Dendritic cell treated with granulocyte-macrophage colony-stimulating factor and Interleukin-4, amounts not matched to agents 40 ng/mL and 50 ng/mL, for 4 days (primary cell): Measurements from ENCODE around the gene RBM23.
"Not testable (repeated sequence)": the region's sequence is repeated elsewhere in the genome, so short reads cannot be mapped to it uniquely, and the experiment has no call there.

ENCODE experiments used
- H3K27ac Mint-ChIP-seq: one replicate; pipeline ENCODE4 v1.8.0; 2022; ENCODE audit warnings: mild to moderate bottlenecking, mixed read lengths
- H3K27me3 Mint-ChIP-seq: one replicate; pipeline ENCODE4 v1.8.0; 2022; ENCODE audit warnings: mild to moderate bottlenecking, mixed read lengths
- H3K36me3 Mint-ChIP-seq: one replicate; pipeline ENCODE4 v1.8.0; 2022; ENCODE audit warnings: low read depth, mixed read lengths
- H3K4me1 Mint-ChIP-seq: one replicate; pipeline ENCODE4 v1.8.0; 2022; ENCODE audit warnings: low read depth, mixed read lengths
- H3K4me3 Mint-ChIP-seq: one replicate; pipeline ENCODE4 v1.8.0; 2022; ENCODE audit warnings: mild to moderate bottlenecking, moderate library complexity, mixed read lengths
- H3K9me3 Mint-ChIP-seq: one replicate; pipeline ENCODE4 v1.8.0; 2022; ENCODE audit warnings: mixed read lengths
- intact Hi-C: fragments of 100-400 bp; cut with micrococcal nuclease; formaldehyde crosslinking; loops from one replicate; pipeline ENCODE4 v1.15.0; 2022

The RBM23 gene

GRCh38 chr14:22875748-22876319 lies 43.1 kb downstream of the RBM23 start:
- Mint-ChIP-seq H3K4me3 (no peak overlapping the region), H3K9me3 (no peaks in the 10 kb centered on the region), H3K36me3 (peaks cover 76% of the 10 kb centered on the region), H3K4me1 (peaks cover 19% of the 10 kb centered on the region), H3K27me3 (no peaks in the 10 kb centered on the region), H3K27ac (no peak overlapping the region)
- intact Hi-C loops, result no loop called here

DNA sequence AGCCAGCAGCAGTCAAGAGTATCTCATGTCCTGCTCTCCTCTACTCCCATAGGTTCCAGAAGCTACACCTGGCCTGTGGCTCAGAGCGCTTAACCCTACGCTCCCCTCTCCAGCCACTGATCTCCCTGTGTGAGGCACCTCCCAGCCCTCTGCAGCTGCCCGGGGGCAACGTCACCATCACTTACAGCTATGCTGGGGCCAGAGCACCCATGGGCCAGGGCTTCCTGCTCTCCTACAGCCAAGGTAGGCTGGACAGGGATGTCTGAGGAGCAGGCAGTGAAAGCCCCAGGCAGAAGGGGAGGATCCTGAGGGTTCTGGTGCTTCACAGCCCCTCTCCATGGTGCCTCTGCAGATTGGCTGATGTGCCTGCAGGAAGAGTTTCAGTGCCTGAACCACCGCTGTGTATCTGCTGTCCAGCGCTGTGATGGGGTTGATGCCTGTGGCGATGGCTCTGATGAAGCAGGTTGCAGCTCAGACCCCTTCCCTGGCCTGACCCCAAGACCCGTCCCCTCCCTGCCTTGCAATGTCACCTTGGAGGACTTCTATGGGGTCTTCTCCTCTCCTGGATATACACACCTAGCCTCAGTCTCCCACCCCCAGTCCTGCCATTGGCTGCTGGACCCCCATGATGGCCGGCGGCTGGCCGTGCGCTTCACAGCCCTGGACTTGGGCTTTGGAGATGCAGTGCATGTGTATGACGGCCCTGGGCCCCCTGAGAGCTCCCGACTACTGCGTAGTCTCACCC lies 43.8 kb downstream of the RBM23 start:
- Mint-ChIP-seq H3K4me1 (peaks cover 19% of the 10 kb centered on the region), H3K9me3 (no peaks in the 10 kb centered on the region), H3K27me3 (no peaks in the 10 kb centered on the region), H3K4me3 (no peak overlapping the region), H3K36me3 (peaks cover 76% of the 10 kb centered on the region), H3K27ac (no peak overlapping the region)
- intact Hi-C loops, result no loop called here

DNA sequence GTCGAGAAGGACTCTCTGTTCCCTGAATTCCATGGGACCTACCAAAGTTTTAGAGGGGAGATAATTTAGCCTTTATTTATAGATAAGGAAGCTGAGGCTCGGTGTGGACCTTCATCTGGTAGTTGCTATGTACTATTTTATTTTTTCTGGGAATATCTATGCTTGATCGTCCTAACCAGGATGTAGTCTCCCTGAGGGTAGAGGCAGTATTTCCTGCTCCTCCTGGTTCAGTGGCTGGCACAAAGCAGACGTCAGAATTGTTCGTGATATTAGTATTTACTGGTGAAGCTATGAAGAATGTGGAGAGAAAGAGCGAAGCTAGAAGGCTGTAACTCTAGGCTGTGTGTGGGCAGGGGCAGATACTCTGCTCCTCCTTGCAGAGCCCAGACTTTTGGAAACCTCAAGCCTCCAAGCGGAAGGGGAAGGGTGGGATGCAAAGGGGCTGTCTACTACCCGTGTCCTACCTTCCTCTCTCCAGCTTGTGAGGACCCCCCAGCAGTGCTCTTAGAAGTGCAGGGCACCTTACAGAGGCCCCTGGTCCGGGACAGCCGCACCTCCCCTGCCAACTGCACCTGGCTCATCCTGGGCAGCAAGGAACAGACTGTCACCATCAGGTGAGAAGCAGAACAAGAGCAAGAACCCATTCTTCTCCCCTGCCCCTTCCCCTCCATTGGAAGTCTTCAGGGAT lies 46.0 kb downstream of the RBM23 start:
- Mint-ChIP-seq H3K4me3 (peak overlapping the region; percentile 85), H3K4me1 (peaks cover 19% of the 10 kb centered on the region), H3K27ac (peak overlapping the region; percentile 87), H3K36me3 (peaks cover 59% of the 10 kb centered on the region), H3K27me3 (no peaks in the 10 kb centered on the region), H3K9me3 (no peaks in the 10 kb centered on the region)
- intact Hi-C loops, result loop anchor here (1.0 kb wide), 1 partner anchor 27 kb away; no protein-coding TSS in a partner anchor

DNA sequence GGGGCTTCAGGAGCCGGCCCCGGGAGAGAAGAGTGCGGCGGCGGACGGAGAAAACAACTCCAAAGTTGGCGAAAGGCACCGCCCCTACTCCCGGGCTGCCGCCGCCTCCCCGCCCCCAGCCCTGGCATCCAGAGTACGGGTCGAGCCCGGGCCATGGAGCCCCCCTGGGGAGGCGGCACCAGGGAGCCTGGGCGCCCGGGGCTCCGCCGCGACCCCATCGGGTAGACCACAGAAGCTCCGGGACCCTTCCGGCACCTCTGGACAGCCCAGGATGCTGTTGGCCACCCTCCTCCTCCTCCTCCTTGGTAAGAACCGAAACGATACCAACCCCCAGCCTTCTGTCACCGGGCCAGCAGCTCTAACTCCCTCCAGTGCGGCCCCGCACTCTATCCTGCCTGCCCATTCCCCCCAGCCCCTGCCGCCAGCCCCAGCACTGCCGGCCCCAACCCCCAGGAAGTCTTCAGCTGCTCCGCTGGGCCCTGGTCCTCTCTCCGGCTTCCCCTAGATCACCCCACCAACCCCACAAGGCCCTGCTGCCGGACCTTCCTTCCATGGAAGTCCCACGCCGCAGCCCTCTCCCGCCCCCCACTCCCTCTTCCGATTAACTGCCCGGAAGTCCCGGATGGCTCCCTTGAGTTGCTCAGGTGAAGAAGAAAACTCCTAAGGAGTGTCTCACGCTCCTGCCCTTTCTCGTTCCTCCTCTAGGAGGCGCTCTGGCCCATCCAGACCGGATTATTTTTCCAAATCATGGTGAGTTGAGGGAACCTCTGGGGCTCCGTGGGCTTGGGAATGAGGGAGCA lies 46.7 kb downstream of the RBM23 start:
- peak overlapping the region; percentile 85 for H3K4me3 Mint-ChIP-seq
- H3K27me3 Mint-ChIP-seq, result no peaks in the 10 kb centered on the region
- peak overlapping the region; percentile 87 for H3K27ac Mint-ChIP-seq
- H3K4me1 Mint-ChIP-seq, result peaks cover 19% of the 10 kb centered on the region
- intact Hi-C loops, result loop anchor here (1.0 kb wide), 1 partner anchor 28 kb away; no protein-coding TSS in a partner anchor
- H3K9me3 Mint-ChIP-seq, result no peaks in the 10 kb centered on the region
- H3K36me3 Mint-ChIP-seq, result peaks cover 51% of the 10 kb centered on the region

DNA sequence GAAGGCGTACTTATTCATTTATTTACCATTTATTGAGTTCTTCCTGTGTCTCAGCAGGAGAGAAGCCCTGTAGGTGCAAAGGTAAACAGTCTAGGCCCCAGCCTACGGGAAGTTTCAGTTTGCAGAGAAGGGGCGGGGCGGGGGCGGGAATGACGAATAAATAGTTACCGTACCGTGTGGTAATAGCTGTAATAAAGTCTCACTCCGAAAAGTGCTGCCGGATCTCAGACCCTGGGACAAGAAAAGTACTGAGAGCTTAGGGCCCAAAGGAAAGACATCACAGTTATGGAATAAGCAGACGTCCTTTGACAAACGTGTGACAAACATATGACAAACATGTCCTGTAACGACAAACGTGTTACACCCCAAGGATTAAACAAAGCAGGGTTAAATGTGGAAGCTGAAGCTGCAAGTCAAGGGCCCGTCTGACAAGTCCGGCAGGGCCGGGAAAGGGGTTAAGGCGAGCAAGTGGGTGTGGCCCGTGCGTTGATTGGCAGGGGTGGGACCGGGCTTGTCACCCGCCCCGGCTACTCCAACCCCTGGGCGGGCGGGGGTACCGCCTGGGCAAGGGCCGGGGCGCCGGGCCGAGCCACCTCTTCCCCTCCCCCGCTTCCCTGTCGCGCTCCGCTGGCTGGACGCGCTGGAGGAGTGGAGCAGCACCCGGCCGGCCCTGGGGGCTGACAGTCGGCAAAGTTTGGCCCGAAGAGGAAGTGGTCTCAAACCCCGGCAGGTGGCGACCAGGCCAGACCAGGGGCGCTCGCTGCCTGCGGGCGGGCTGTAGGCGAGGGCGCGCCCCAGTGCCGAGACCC lies 47.5 kb downstream of the RBM23 start, which contains the start of gene LRP10:
Gene LRP10, plus strand, starts transcription at position 517 of the 809 bp plus-strand sequence. CDS start 564 bp downstream, outside the sequence.
- H3K9me3 Mint-ChIP-seq, result no peaks in the 10 kb centered on the region
- peaks cover 19% of the 10 kb centered on the region for H3K4me1 Mint-ChIP-seq
- peak within 1 kb of the TSS; percentile 85 for H3K4me3 Mint-ChIP-seq
- peaks cover 43% of the 10 kb centered on the region for H3K36me3 Mint-ChIP-seq
- H3K27me3 Mint-ChIP-seq, result peaks cover 2% of the 10 kb centered on the region
- H3K27ac Mint-ChIP-seq, result peak within 1 kb of the TSS; percentile 87
- intact Hi-C loops, result loop anchor here (1.0 kb wide), 1 partner anchor 29 kb away; no protein-coding TSS in a partner anchor

GRCh38 chr14:22870811-22871223 lies 48.1 kb downstream of the RBM23 start:
- H3K4me1 Mint-ChIP-seq, result peaks cover 19% of the 10 kb centered on the region

GRCh38 chr14:22866874-22867273 lies 52.1 kb downstream of the RBM23 start:
- Mint-ChIP-seq H3K9me3 (no peaks in the 10 kb centered on the region), H3K36me3 (no peaks in the 10 kb centered on the region)
- intact Hi-C loops, result no loop called here

More at GRCh38 chr14:22870811-22871223, 48.1 kb downstream of the RBM23 start:
- H3K4me3 Mint-ChIP-seq, result peak overlapping the region; percentile 85
- peak overlapping the region; percentile 87 for H3K27ac Mint-ChIP-seq
- H3K27me3 Mint-ChIP-seq, result peaks cover 2% of the 10 kb centered on the region
- intact Hi-C loops, result no loop called here
- H3K36me3 Mint-ChIP-seq, result peaks cover 37% of the 10 kb centered on the region
- no peaks in the 10 kb centered on the region for H3K9me3 Mint-ChIP-seq

GRCh38 chr14:22865424-22866405 lies 53.2 kb downstream of the RBM23 start:
- no peak overlapping the region for H3K4me3 Mint-ChIP-seq
- no peaks in the 10 kb centered on the region for H3K9me3 Mint-ChIP-seq
- H3K4me1 Mint-ChIP-seq, result no peaks in the 10 kb centered on the region
- H3K36me3 Mint-ChIP-seq, result no peaks in the 10 kb centered on the region
- intact Hi-C loops, result no loop called here
- H3K27me3 Mint-ChIP-seq, result peaks cover 21% of the 10 kb centered on the region
- H3K27ac Mint-ChIP-seq, result no peak overlapping the region

More at GRCh38 chr14:22866874-22867273, 52.1 kb downstream of the RBM23 start:
- no peak overlapping the region for H3K4me3 Mint-ChIP-seq
- no peaks in the 10 kb centered on the region for H3K4me1 Mint-ChIP-seq
- H3K27me3 Mint-ChIP-seq, result peaks cover 11% of the 10 kb centered on the region
- H3K27ac Mint-ChIP-seq, result no peak overlapping the region

DNA sequence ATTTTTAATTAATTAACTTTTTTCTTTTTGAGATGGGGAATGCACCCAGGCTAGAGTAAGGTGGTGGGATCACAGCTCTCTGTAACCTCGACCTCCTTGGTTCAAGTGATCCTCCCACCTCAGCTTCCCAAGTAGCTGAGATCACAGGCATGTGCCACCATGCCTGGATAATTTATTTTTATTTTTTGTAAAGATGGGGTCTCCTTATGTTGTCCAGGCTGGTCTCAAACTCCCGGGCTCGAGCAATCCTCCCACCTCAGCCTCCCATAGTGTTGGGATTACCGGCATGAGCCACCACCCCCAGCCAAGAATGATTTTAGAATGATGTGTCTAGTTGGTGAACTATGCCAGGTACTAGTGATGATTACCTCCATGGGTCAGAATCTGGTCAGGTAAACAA lies 54.0 kb downstream of the RBM23 start:
- no peak overlapping the region for H3K27ac Mint-ChIP-seq
- intact Hi-C loops, result no loop called here
- H3K9me3 Mint-ChIP-seq, result no peaks in the 10 kb centered on the region
- H3K36me3 Mint-ChIP-seq, result no peaks in the 10 kb centered on the region
- H3K4me1 Mint-ChIP-seq, result no peaks in the 10 kb centered on the region
- H3K4me3 Mint-ChIP-seq, result no peak overlapping the region
- peaks cover 26% of the 10 kb centered on the region for H3K27me3 Mint-ChIP-seq

DNA sequence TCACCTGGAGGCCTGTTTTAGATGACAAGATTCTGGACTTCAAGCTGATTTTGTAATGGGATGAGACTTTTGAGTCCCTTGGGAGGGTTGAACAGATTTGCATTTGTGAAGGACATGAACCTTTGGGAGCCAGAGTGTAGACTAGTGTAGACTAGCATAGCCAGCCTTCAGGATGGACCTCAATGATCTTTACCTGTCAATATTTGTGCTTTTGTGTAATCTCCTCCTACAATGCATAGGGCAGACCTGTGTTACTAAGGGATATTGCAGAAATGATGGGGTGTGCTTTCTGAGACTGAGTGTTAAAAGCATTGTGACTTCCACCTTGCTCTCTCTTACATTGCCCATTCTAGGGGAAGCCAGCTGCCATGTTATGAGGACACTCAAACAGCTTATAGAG lies 57.3 kb downstream of the RBM23 start:
- H3K36me3 Mint-ChIP-seq, result no peaks in the 10 kb centered on the region
- no peak overlapping the region for H3K4me3 Mint-ChIP-seq
- no peaks in the 10 kb centered on the region for H3K4me1 Mint-ChIP-seq
- no peaks in the 10 kb centered on the region for H3K9me3 Mint-ChIP-seq
- no peak overlapping the region for H3K27ac Mint-ChIP-seq
- intact Hi-C loops, result no loop called here
- H3K27me3 Mint-ChIP-seq, result peaks cover 38% of the 10 kb centered on the region

DNA sequence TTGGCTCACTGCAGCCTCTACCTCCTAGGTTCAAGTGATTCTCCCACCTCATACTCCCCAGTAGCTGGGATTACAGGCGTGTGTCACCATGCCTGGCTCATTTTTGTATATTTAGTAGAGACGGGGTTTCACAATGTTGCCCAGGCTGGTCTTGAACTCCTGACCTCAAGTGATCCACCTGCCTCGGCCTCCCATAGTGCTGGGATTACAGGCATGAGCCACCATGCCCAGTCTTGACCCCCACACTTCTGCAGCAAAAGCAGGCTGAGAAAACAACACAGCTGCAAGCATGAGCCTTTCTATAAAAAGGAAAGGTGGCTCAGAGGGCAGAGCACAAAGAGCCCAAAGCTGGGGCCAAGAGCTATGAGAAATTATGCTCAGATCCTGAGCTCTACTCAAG lies 58.6 kb downstream of the RBM23 start:
- H3K9me3 Mint-ChIP-seq, H3K27ac Mint-ChIP-seq, H3K4me3 Mint-ChIP-seq, H3K4me1 Mint-ChIP-seq, H3K36me3 Mint-ChIP-seq, intact Hi-C loops: not testable (repeated sequence)
- peaks cover 40% of the 10 kb centered on the region for H3K27me3 Mint-ChIP-seq

- no peaks in the 10 kb centered on the region for H3K36me3 Mint-ChIP-seq
- intact Hi-C loops, result no loop called here
- H3K27me3 Mint-ChIP-seq, result peaks cover 30% of the 10 kb centered on the region
- no peak overlapping the region for H3K4me3 Mint-ChIP-seq
- peaks cover 20% of the 10 kb centered on the region for H3K4me1 Mint-ChIP-seq
- no peak overlapping the region for H3K27ac Mint-ChIP-seq
- no peaks in the 10 kb centered on the region for H3K9me3 Mint-ChIP-seq
Observed at GRCh38 chr14:22856428-22856827, 62.5 kb downstream of the RBM23 start.
